ENCODE data around the gene TMEM259.

Gene TMEM259

DNA sequence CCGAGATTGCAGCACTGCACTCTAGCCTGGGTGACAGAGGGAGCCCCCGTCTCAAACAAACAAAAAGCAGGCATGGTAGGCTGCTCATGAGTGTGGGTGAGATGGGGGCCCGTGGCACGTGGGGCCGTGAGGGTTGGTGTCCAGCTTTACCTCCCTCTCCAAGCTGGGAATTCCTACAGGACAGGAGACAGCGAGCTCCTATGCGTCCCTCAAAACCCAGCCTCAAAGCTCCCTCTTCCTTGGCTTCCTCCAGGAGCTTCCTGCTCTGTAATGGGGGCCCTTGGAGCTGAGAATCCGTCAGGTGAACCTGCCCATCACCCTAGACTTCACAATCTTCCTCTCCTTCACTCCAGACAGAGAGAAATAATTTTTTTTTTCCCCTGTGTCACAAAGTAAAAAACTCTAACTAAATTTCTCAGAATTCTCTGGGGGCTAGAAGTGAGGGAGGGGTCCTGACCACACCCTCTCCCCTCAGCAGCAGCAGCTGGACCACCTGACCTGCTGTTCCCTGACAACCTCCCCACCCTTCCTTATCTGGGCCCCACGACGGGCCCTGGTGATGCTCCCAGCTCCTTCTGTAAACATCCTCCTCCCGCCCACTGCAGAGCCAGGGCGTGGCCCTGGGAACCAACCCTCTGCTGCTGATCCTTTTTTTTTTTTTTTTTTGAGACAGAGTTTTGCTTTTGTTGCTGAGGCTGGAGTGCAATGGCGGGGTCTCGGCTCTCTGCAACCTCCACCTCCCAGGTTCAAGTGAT lies 58.9 kb downstream of the TMEM259 start:
- DNase-seq (ENCODE audit: low spot score), result no peak

DNA sequence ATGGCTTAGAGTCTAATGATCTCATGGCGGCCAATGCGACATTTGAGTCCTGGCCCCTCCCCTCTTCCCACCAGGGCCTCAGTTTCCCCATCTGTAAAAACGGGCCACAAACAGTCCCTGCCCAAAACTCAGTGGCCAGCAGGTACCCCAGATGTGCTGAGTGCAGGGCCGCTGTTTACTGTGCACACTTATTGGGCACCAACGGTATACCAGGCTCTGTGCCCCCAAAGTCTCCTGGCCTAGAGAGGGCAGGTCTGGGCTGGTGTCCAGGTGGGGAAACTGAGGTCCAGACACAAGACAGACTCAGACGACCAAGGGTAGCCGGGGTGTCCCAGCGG lies 60.4 kb downstream of the TMEM259 start:
- no peak for DNase-seq (ENCODE audit: low spot score)

DNA sequence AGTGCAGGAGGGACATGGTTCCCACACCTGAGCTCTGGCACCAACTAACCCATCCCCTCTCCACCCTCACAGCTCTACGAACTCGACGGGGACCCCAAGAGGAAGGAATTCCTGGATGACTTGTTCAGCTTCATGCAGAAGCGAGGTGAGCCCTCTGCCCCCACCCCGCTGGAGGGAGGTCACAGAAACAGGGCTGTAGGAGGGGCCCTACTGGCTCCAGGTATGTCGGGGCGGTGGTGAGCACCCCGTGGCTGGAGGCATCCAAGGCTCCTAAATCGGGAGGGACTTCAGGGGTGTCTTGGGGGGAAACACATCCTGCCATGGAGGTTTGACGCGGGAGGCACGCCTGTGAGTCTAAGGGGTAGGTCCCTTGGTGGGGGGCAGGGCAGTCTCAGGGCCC lies 60.9 kb downstream of the TMEM259 start:
- no peak for DNase-seq (ENCODE audit: low spot score)

All from Ammon's horn (tissue), 1 donor.